Mucosa of stomach (tissue), 1 donor: Measurements from ENCODE around the gene MUS81.
"Not testable (repeated sequence)": the region's sequence is repeated elsewhere in the genome, so short reads cannot be mapped to it uniquely, and the experiment has no call there.

Experiments used
- H3K27me3 ChIP-seq: one replicate; pipeline ENCODE4 v1.7.0; 2013; ENCODE audit warnings: mild to moderate bottlenecking, low read length; ENCODE audit not compliant: control insufficient read depth, insufficient read depth
- H3K36me3 ChIP-seq: one replicate; pipeline ENCODE4 v1.7.0; 2013; ENCODE audit warnings: low read length; ENCODE audit not compliant: control insufficient read depth, insufficient read depth
- H3K4me1 ChIP-seq: one replicate; pipeline ENCODE4 v1.7.0; 2013; ENCODE audit warnings: mild to moderate bottlenecking, low read length; ENCODE audit not compliant: control insufficient read depth, insufficient read depth
- H3K4me3 ChIP-seq: one replicate; pipeline ENCODE4 v1.7.0; 2013; ENCODE audit warnings: low read length
- H3K9ac ChIP-seq: one replicate; pipeline ENCODE4 v1.7.0; 2013; ENCODE audit warnings: mild to moderate bottlenecking, low read length, moderate library complexity
- H3K9me3 ChIP-seq: one replicate; pipeline ENCODE4 v1.7.0; 2013; ENCODE audit warnings: mild to moderate bottlenecking, low read length, moderate library complexity; ENCODE audit not compliant: control insufficient read depth
- donor health status: Pancreatic carcinoma.

MUS81 gene

DNA sequence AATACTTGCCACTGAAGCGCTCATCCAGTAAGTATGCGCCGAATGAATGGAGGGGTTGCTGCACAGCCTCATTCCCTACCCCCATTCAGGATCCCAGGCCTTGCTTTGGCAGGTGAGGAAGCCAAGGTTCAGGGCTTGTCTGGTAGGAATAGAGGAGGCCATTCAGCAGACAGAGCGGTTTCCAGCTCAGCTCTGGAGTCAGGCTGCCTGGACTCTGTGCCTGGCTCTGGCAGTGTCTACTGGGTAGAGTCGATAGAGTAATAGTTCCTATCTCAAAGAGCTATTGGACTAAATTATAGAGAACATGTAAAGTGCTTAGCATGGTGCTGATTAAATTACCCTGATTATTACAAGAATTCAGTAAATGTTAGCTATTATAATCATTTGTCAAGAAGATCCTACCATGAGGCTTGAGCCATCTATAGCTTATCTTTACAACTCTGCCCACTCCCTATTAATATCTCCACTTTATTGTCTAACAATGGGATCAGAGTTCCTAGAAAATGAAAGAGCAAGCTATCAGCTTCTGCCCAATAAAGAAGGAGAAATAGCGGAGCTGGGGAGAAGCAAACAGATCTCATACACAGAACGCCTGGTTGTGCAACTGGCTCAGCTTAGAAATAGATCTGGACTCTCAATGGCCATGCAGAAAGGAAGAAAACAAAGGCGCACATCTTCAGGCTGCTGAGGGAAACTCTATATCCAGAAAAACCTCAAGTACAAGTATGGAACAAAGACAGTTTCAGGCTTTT is 33.1 kb upstream of the MUS81 start:
- peaks cover 7% of the 10 kb centered on the region for H3K27me3 ChIP-seq
- no peaks in the 10 kb centered on the region for H3K9me3 ChIP-seq
- no peak overlapping the region for H3K4me3 ChIP-seq
- H3K36me3 ChIP-seq = no peaks in the 10 kb centered on the region
- no peak overlapping the region for H3K9ac ChIP-seq
- peaks cover 13% of the 10 kb centered on the region for H3K4me1 ChIP-seq

GRCh38 chr11:65829459-65829858 is 30.8 kb upstream of the MUS81 start:
- H3K9ac ChIP-seq = no peak overlapping the region
- no peak overlapping the region for H3K4me3 ChIP-seq
- no peaks in the 10 kb centered on the region for H3K36me3 ChIP-seq
- H3K27me3 ChIP-seq = peaks cover 18% of the 10 kb centered on the region
- peaks cover 13% of the 10 kb centered on the region for H3K4me1 ChIP-seq
- no peaks in the 10 kb centered on the region for H3K9me3 ChIP-seq

DNA sequence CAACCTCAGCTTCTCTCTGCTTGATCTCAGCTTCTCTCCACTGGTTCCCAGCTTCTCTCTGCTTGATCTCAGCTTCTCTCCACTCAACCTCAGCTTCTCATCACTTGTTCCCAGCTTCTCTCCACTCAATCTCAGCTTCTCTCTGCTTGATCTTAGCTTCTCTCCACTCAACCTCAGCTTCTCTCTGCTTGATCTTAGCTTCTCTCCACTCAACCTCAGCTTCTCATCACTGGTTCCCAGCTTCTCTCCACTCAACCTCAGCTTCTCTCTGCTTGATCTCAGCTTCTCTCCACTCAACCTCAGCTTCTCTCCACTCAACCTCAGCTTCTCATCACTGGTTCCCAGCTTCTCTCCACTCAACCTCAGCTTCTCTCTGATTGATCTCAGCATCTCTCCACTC is 28.0 kb upstream of the MUS81 start:
- H3K4me1 ChIP-seq = peaks cover 13% of the 10 kb centered on the region
- H3K9me3 ChIP-seq, H3K36me3 ChIP-seq, H3K4me3 ChIP-seq, H3K9ac ChIP-seq: not testable (repeated sequence)
- peaks cover 18% of the 10 kb centered on the region for H3K27me3 ChIP-seq

GRCh38 chr11:65833297-65834030 is 26.8 kb upstream of the MUS81 start, which contains the start of gene SNX32:
Gene SNX32, plus strand, starts transcription at chr11:65833963. Its CDS starts 103 bp downstream, at chr11:65834066.
- H3K9ac ChIP-seq = peak within 1 kb of the TSS; percentile 56
- H3K4me3 ChIP-seq = peak within 1 kb of the TSS; percentile 67
- H3K9me3 ChIP-seq = no peaks in the 10 kb centered on the region
- H3K4me1 ChIP-seq = peaks cover 13% of the 10 kb centered on the region
- peaks cover 18% of the 10 kb centered on the region for H3K27me3 ChIP-seq
- no peaks in the 10 kb centered on the region for H3K36me3 ChIP-seq

GRCh38 chr11:65834202-65834601 is 26.0 kb upstream of the MUS81 start:
- Histone ChIP-seq H3K36me3 (no peaks in the 10 kb centered on the region), H3K27me3 (peaks cover 17% of the 10 kb centered on the region), H3K4me1 (peaks cover 13% of the 10 kb centered on the region), H3K9ac (no peak overlapping the region), H3K9me3 (no peaks in the 10 kb centered on the region), H3K4me3 (peak overlapping the region; percentile 67)

GRCh38 chr11:65842144-65842543 is 18.1 kb upstream of the MUS81 start:
- no peaks in the 10 kb centered on the region for H3K27me3 ChIP-seq
- H3K9ac ChIP-seq = no peak overlapping the region
- H3K4me3 ChIP-seq = no peak overlapping the region
- H3K36me3 ChIP-seq = no peaks in the 10 kb centered on the region
- H3K9me3 ChIP-seq = no peaks in the 10 kb centered on the region
- H3K4me1 ChIP-seq = peaks cover 5% of the 10 kb centered on the region

- Histone ChIP-seq H3K9me3 (no peaks in the 10 kb centered on the region), H3K36me3 (no peaks in the 10 kb centered on the region), H3K9ac (no peak overlapping the region), H3K4me3 (no peak overlapping the region), H3K27me3 (no peaks in the 10 kb centered on the region), H3K4me1 (peaks cover 5% of the 10 kb centered on the region)
Observed at GRCh38 chr11:65843811-65844210, 16.4 kb upstream of the MUS81 start.

DNA sequence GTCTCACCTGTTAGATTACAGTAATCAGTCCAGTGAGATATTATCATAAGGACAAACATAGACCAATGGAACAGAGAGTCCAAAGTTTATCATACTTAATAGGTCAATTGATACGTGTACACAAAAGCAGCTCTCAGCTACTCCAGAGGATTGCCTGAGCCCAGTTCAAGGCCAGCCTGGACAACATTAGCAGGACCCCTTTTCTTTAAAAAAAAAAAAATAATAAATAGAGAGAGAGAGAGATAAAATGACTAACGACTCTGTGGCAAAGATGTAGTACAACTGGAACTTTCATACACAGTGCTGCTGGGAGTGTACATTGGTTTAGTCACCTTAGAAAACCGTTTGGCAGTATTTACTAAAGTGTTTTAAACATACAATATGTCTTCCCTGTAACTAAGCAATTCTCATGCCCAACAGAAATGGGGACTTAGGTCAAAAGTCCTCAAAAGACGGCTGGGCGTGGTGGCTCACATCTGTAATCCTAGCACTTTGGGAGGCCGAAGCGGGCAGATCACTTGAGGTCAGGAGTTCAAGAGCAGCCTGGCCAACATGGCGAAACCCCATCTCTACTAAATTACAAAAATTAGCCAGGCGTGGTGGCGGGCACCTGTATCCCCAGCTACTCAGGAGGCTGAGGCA is 15.9 kb upstream of the MUS81 start:
- no peak overlapping the region for H3K4me3 ChIP-seq
- no peak overlapping the region for H3K9ac ChIP-seq
- H3K9me3 ChIP-seq = no peaks in the 10 kb centered on the region
- H3K27me3 ChIP-seq = no peaks in the 10 kb centered on the region
- H3K4me1 ChIP-seq = peaks cover 10% of the 10 kb centered on the region
- H3K36me3 ChIP-seq = no peaks in the 10 kb centered on the region

GRCh38 chr11:65847746-65848145 is 12.5 kb upstream of the MUS81 start:
- Histone ChIP-seq H3K4me3 (no peak overlapping the region), H3K36me3 (peaks cover 19% of the 10 kb centered on the region), H3K9ac (no peak overlapping the region), H3K9me3 (peaks cover 5% of the 10 kb centered on the region), H3K27me3 (no peaks in the 10 kb centered on the region), H3K4me1 (peaks cover 41% of the 10 kb centered on the region)

DNA sequence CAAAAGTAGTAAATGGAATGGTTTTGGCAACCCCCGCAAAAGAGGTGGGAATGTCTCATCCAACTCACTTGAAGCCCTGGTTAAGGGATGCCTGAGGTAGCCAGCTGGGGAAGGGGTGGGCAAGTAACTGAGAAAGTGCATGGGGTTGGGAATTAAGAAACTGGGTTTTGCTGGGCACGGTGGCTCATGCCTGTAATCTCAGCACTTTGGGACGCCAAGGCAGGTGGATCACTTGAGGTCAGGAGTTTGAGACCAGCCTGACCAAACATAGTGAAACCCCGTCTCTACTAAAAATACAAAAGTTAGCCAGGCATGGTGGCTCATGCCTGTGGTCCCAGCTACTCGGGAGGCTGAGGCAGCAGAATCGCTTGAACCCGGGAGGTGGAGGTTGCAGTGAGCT is 11.5 kb upstream of the MUS81 start:
- Histone ChIP-seq H3K36me3 (peaks cover 29% of the 10 kb centered on the region), H3K4me1 (peaks cover 50% of the 10 kb centered on the region)
- H3K9ac ChIP-seq, H3K4me3 ChIP-seq, H3K27me3 ChIP-seq, H3K9me3 ChIP-seq: not testable (repeated sequence)

DNA sequence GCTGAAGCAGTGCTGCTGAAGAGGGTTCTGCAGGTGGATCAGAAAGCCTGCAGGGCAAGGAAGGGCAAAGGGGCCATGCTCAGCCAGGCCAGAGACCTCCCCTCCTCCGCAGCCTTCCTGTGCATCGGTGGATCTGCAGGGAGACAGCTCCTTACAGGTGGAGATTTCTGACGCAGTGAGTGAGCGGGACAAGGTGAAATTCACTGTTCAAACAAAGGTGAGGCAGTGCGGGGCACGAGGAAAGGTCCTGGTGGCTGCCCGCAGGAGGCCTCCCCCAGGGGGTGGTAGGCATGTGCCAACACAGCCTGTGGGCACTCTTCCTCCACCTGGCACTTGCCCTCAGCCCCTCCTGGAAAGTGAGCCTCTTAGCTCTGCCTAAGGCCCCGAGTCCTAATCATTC is 10.9 kb upstream of the MUS81 start:
- Histone ChIP-seq H3K36me3 (peaks cover 33% of the 10 kb centered on the region), H3K4me3 (no peak overlapping the region), H3K9me3 (peaks cover 5% of the 10 kb centered on the region), H3K27me3 (no peaks in the 10 kb centered on the region), H3K4me1 (peaks cover 55% of the 10 kb centered on the region), H3K9ac (no peak overlapping the region)

- Histone ChIP-seq H3K4me1 (peaks cover 55% of the 10 kb centered on the region), H3K27me3 (no peaks in the 10 kb centered on the region)
Observed at GRCh38 chr11:65849771-65850216, 10.4 kb upstream of the MUS81 start.

More at GRCh38 chr11:65849771-65850216, 10.4 kb upstream of the MUS81 start:
- Histone ChIP-seq H3K9me3 (peaks cover 5% of the 10 kb centered on the region), H3K4me3 (no peak overlapping the region), H3K36me3 (peaks cover 36% of the 10 kb centered on the region), H3K9ac (no peak overlapping the region)
